GOT3 (cell line): ENCODE results near the gene PTBP3.
A peak's percentile ranks its signal among the peaks of the same experiment; 100 is the strongest.

Experiments used
- DNase-seq: peaks from one replicate; lab custom pipeline; 2025; ENCODE audit warnings: mixed read lengths; lab: John Stamatoyannopoulos, UW

PTBP3 gene

DNA sequence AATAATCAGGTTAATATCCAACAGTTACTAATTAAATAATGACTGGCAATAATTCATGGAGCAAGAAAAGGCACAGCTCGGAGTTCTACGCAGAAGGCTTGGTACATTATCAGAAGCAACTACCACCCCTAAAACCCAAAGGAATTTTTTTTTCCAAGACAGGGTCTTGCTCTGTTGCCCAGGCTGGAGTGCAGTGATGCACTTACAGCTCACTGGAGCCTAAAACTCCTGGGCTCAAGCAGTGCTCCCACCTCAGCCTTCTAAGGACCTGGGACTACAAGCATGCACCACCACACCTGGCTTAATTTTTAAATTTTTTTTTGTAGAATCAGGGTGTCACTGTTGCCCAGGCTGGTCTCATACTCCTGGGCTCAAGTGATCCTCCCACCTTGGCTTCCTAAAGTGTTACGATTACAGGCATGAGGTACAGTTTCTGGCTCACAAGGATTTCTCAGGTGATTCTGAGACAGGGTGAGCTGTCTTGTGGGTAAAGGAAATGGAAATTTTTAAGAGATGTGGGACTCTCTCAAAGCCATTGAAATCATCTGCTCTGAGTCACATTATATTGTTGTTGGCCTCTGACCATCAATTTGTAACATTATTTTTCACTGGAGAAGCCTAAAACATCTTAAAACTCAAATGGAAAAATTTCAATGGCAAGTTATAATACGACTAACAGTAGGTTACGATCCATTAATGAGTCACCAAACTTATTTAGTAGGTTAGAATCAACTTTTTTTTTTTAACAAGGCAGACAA is 26.8 kb upstream of the PTBP3 start:
- no peak for DNase-seq

GRCh38 chr9:112355427-112355897 is 22.0 kb upstream of the PTBP3 start:
- no peak for DNase-seq

DNA sequence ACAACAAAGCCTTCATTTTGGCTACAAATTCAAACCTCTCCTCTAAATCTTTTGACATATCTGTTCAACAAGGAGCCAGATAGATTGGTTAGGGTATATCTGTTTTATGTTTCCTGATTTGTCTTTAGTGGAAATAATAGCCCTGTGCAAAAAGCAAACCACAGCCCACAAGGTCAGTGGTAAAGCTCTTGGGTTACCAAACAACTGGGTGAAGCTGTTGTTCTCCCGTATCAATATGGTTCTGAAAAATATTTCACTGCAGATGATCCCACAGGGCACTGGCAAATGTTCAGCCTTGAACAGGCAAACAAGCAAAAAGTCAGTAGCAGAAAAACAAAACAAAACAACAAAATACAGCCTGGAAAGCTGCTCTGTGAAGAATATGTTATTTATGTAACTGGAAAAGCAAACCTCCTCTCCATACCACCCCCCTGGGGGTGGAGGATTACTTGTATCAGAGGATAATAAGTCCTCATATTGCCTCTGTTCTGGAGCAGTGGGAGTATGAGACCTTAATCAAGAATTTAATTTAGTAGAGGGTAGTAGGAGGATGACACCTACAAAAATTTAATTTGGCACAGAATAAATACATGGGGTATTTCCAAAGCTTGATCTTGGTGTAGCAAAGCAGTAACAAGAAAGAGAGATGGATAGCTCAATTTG is 20.8 kb upstream of the PTBP3 start:
- no peak for DNase-seq

DNA sequence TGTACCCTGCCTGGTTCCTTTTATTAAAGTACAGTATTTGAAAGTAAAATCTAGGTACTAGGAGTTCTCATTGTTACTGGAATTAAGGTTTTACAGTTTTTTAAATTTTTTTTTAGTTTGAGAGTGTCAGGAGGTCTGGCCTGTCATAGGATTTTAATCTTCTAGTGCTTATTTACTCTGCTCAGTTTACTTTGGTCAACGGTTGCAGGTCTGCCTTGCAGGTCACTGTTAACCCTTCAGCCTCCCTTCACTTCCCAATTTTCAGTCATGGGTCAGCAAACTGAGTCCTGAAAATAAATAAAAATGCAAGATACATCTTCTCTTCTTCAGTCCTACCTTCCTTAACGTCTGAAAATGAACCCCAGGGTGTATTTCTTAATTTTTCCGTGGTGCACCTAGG is 18.8 kb upstream of the PTBP3 start:
- no peak for DNase-seq

GRCh38 chr9:112351184-112351583 is 17.8 kb upstream of the PTBP3 start:
- no peak for DNase-seq

DNA sequence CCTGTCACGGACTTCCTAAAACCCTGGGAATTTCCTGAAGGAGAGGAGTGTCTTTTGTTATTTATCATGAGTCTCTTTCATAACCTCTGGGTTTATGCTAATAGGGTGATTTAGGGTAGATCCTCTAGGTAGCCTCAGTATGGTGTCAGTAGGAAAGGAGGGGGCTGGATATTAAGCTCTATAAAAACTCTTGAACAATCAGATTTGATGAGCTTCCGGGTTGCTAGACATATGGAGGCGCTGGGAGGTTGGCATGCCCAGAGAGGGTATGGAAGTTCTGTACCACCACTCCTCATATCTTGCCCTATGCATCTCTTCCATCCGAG is 15.6 kb upstream of the PTBP3 start:
- DNase-seq, result no peak

DNA sequence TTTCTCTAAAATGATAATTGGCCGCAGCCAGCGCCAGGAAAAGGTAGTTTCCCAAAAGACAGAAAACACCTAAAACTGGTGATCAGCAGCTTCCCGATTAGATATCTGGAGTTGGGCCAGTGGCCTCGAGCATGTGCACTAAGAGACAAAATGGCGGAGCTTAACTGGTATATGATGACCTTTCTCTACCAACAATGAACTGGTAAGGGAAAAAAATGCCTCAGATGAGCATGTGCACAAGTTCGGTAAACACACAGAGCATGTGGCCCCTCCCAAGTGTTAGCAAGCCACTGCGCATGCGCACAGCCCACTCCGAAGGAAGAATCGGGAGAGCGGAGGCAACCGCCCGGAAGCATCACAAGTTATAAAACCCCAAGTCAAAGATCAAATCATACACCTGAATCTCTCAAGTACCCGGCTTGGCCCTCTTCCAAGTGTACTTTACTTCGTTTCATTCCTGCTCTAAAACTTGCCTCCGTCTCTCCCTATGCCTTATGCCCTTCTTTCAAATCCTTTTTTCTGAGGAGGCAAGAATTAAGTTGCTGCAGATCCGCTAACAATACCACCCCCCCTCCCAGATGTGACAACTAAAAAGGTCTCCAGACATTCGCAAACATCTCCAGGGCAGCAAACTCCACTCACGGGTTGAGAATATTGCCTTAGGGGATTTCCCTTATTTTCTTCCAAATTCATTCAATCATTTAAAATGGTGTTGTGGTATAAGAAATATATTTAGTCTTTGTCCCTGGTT is 15.0 kb upstream of the PTBP3 start:
- no peak for DNase-seq

- no peak for DNase-seq
Measured at GRCh38 chr9:112341730-112342129, 8.3 kb upstream of the PTBP3 start.

GRCh38 chr9:112339886-112340285 is 6.5 kb upstream of the PTBP3 start:
- no peak for DNase-seq

GRCh38 chr9:112338561-112338960 is 5.1 kb upstream of the PTBP3 start:
- DNase-seq, result no peak

- DNase-seq, result no peak
Measured at GRCh38 chr9:112337547-112337946, 4.1 kb upstream of the PTBP3 start.

GRCh38 chr9:112334432-112334841 is 1.0 kb upstream of the PTBP3 start:
- DNase-seq, result no peak

DNA sequence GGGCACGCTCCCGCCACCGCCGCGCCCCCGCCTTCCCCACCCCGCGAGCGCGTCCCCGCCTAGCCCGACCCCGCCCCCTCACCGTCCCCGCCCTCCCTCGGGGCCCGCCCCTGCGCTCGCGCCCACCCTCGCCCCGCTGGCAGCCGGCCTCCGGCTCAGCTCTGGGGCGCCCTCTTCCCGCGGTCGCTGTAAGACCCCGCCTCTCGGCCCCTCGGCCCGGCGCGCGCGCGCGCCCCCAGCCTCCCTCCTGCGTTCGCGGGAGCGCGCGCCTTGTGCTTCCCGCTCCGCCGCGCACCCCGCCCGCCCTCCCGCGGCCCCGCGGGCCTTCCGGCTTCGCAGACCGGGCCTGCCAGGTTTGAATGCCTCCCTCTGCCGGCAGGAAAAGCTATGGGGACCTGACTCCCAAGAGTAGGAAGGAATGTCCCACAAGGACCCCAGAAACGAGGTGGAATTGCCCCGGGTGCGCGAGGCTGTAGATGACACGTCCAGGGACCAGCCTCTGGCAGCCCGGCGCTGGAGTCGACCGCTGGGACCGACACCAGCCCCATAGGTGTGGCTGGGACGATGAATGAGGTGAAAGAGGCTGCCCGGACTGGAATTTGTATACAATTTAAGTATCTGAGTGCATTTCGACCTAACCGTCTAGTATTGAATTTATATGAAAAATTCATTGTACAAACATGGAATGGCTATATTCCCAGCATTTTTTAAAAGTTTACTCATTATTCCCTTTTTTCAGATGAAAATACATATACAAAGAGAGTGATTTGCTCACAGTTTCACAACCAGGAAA is 416 bp upstream of the PTBP3 start:
- DNase-seq, result peak; percentile 68

DNA sequence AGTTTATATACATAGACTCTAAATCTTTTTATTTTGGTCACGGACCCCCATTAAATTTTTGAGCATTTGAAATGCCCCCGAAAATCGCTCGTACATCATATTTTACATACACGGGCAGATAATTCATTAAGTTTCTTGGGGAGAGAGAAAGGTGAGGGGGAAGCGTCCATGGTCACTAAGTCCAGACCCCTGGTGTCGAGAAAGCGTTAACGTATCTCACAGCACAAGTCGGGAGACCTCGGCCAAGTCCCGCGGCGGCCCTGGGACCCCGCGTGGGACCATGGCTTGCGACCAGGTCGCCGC is 794 bp downstream of the PTBP3 start:
- DNase-seq, result no peak

GRCh38 chr9:112332214-112332613 is 1.2 kb downstream of the PTBP3 start:
- DNase-seq, result no peak

- DNase-seq, result no peak
Measured at GRCh38 chr9:112331674-112331952, 1.8 kb downstream of the PTBP3 start.

GRCh38 chr9:112328545-112328944 is 4.9 kb downstream of the PTBP3 start:
- no peak for DNase-seq

DNA sequence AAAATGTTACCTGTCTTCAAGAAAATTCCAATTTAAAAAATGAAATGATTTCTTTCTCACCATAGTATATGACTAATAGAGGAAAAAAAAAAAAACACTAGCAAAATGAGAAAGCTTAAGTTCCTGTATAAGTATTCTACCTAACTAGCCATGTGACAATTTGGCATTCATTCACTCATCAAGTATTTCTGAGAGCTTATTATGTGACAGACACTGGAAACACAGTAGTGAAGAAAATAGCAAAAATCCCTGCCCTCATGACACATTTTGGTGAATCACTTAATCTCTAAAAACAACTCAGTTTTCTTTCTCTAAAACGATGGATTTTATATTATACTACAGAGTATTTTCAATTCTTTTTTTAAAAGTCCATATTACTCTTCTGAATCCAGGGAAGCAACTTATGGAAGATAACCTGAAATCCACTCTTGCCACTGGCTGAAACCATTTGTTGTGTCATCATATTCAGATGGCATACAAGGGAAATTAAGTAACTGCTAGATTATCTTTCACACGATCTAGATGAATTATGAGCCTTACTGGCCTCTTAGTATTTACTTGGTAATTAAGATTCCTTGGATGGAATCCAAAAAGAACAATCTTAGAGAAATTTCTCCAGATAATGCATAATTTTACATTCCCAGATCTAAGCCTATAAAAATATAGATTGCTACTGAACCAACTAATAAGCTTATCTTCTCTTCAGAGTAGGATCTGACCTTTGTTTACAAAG is 5.5 kb downstream of the PTBP3 start:
- DNase-seq, result no peak

DNA sequence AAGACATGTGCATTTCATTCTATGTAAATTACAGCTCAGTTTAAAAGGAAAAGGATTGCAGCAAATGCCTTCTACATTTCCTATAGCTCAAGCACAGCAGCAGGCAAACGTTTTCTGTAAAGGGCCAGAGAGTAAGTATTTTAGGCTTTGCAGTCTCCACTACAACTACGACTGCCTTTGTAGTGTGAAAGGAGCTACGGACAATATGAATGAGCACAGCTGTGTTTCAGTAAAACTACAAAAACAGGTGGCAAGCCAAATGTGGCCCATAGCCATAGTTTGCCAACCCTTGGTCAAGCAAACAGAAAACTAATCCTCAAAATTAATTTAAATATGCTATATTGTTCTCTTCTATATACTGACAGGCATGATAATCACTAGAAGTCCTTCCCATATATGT is 7.2 kb downstream of the PTBP3 start:
- no peak for DNase-seq

- DNase-seq, result no peak
Measured at GRCh38 chr9:112325600-112325999, 7.8 kb downstream of the PTBP3 start.

DNA sequence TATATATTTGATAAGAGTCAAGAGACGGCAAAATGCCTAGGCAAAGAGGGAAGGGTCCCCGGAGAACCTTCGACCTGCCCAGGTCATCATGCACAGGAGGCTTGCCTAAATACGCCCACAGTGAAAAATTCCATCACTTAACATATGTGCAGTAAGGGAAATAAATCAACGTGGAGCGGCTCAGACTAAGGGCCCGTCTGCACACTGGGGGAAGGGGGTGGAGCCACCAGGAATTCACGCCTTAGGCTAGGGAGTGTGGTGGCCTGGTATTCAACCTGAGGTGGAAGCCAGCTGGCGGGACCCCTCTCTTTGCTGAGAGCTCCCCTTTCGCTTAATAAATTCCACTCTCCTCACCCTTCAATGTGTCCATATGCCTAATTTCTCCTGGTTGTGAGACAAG is 8.3 kb downstream of the PTBP3 start:
- DNase-seq, result no peak

GRCh38 chr9:112323378-112323854 is 10.0 kb downstream of the PTBP3 start:
- no peak for DNase-seq
